ENCODE data around the gene CNNM1. TPM values are rescaled to one million over a fixed set of nuclear protein-coding genes. Genes with fewer than 3 reads are reported as not detected.

Gene CNNM1
- total and polyA plus RNA-seq, 11 donors, result 0.04 to 0.43 (median 0.11) TPM; not detected in 4

DNA sequence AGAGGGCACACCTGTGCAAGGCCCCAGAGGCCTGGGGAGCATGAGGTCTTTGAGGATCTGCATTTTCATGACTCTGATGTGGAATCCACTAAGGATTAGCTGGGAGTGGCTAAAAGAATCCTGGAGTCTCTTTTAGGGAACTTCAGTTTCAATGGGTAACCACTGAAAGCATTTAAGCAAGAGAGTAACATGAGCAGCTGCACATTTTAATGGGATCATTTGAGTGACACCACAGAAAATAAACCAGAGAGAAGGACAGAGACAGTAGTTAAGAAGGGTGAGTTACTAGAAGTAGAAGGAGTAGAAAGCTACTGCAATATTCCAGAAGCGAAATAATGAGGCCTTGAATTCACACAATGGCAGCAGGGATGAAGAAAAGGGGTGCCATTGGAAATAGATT lies 96.0 kb downstream of the CNNM1 start:
- ATAC-seq (no peak), DNase-seq (no peak)
- Histone ChIP-seq H3K4me3 (peak overlapping the region in 1 of 12 donors; percentile 10), H3K4me1 (peaks cover 0 to 78% (median 15%) of the 10 kb centered on the region in 12 donors), H3K27me3 (no peaks in the 10 kb centered on the region), H3K36me3 (peaks cover 0 to 41% (median 22%) of the 10 kb centered on the region in 9 donors), H3K9me3 (no peaks in the 10 kb centered on the region), H3K27ac (peak overlapping the region in 4 of 12 donors; percentile 26 to 39 (median 34))
- whole genome bisulfite sequencing, 4 donors, result 93 to 98% (median 95%) methylated on average over 1 of the region's 1 CpG
- TF ChIP-seq, protein P1, sequence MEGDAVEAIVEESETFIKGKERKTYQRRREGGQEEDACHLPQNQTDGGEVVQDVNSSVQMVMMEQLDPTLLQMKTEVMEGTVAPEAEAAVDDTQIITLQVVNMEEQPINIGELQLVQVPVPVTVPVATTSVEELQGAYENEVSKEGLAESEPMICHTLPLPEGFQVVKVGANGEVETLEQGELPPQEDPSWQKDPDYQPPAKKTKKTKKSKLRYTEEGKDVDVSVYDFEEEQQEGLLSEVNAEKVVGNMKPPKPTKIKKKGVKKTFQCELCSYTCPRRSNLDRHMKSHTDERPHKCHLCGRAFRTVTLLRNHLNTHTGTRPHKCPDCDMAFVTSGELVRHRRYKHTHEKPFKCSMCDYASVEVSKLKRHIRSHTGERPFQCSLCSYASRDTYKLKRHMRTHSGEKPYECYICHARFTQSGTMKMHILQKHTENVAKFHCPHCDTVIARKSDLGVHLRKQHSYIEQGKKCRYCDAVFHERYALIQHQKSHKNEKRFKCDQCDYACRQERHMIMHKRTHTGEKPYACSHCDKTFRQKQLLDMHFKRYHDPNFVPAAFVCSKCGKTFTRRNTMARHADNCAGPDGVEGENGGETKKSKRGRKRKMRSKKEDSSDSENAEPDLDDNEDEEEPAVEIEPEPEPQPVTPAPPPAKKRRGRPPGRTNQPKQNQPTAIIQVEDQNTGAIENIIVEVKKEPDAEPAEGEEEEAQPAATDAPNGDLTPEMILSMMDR (IDR thresholded peaks at IDR 0.05), result no peak
- TF ChIP-seq POLR2A (IDR thresholded peaks at IDR 0.05), result no peak
- intact Hi-C loops (cut with DNase I), result no loop called here

DNA sequence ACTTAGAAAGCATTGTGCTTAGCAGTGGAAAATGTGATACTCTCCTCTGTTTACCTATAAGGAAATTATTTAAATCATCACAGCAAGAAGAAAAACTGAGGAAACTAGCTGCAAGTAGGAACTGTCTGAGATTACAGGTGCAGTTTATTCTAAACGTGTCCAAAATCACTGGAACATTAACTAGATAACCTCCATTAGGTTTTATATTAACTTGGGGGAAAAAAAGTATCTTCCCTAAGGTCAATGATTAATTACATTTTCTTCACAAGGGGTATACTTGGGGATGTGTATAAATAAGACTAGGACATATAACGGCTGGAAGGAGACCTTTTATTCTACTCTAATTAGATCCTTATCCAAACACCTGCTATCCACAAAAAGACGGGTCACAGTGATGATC lies 97.5 kb downstream of the CNNM1 start:
- WGBS, 4 donors, result 44 to 52% (median 45%) methylated on average over 3 of the region's 3 CpGs

DNA sequence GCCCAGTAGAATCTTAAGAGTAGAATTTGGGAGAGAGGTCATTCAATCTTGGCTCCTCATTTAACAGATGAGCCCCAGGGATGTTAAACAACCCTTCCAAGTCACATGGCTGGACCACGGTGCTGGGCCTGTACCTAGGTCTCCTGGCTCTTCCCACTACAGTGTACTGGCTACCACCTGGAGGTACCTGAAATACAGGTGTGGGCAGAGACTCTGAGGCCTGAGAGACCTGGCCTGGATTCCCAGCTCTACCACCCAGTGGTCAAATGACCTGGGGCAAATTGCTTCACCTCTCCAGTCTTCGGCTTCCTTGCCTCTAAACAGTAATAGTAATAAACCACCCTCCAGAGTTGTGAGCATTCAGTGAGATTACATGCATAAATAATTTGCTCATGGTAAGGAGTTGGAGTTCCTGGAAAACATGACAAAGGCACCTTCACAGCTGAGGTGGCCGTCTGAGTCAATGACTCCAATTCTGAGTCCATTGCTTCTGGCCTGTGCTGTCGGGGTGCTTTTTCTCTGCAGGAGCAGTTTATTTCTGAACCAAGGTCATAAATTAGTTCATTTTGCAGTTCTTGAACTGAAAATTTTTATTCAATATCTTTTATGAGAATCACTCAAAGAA lies 98.5 kb downstream of the CNNM1 start:
- intact Hi-C loops (cut with DNase I), result no loop called here
- peak overlapping the region in 6 of 12 donors; percentile 9 to 90 (median 26) for H3K27ac ChIP-seq
- H3K4me3 ChIP-seq, result peak overlapping the region in 7 of 12 donors; percentile 8 to 91 (median 82)
- no peaks in the 10 kb centered on the region for H3K9me3 ChIP-seq
- no peaks in the 10 kb centered on the region for H3K27me3 ChIP-seq
- TF ChIP-seq, protein P1 (IDR thresholded peaks at IDR 0.05), result no peak
- TF ChIP-seq POLR2A (IDR thresholded peaks at IDR 0.05), result no peak
- DNase-seq (no peak), ATAC-seq (no peak)
- 58 to 74% (median 71%) methylated on average over 4 of the region's 4 CpGs for WGBS, 4 donors
- peaks cover 0 to 29% (median 14%) of the 10 kb centered on the region in 9 donors for H3K36me3 ChIP-seq
- peaks cover 0 to 68% (median 22%) of the 10 kb centered on the region in 12 donors for H3K4me1 ChIP-seq

More for the DNA sequence above, 97.5 kb downstream of the CNNM1 start:
- no peaks in the 10 kb centered on the region for H3K9me3 ChIP-seq
- DNase-seq (no peak), ATAC-seq (no peak)
- peak overlapping the region in 2 of 12 donors; percentile 39 for H3K27ac ChIP-seq
- H3K27me3 ChIP-seq, result no peaks in the 10 kb centered on the region
- H3K4me1 ChIP-seq, result peaks cover 0 to 67% (median 18%) of the 10 kb centered on the region in 12 donors
- TF ChIP-seq, protein P1 (IDR thresholded peaks at IDR 0.05), result no peak
- no peak for TF ChIP-seq POLR2A (IDR thresholded peaks at IDR 0.05)
- peaks cover 0 to 34% (median 14%) of the 10 kb centered on the region in 9 donors for H3K36me3 ChIP-seq
- intact Hi-C loops (cut with DNase I), result no loop called here
- H3K4me3 ChIP-seq, result peak overlapping the region in 2 of 12 donors; percentile 6 to 11

DNA sequence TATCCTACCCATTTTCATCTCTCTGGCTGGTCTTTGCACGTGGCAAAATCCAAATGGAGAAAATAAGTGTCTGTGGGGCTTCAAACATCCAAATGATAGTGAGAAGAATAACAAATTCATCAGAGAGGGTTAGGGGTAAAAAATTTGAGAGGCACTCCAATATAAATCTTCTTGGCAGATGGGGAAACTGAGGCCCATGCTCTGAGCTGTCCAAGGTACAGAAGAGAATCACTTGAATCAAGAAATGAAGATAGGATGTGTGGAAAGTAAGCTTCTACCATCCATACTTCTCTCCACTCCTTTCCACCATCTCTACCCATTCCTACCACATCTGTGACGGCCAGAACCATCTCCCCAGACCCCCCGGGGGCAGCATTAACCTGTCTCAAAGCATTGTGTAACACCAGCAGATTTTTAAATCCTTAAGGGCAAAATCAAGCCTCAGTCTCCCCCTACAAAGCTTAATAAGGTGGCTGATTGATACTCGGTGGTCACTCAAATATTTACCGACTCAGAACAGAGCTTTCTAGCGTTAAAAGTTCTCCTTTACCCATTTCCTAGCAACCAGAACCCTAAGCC lies 100.5 kb downstream of the CNNM1 start:
- no peak for TF ChIP-seq POLR2A (IDR thresholded peaks at IDR 0.05)
- TF ChIP-seq, protein P1 (IDR thresholded peaks at IDR 0.05), result no peak
- ATAC-seq, result no peak
- peaks cover 0 to 64% (median 30%) of the 10 kb centered on the region in 12 donors for H3K4me1 ChIP-seq

More for the DNA sequence above, 100.5 kb downstream of the CNNM1 start:
- Histone ChIP-seq H3K27ac (peak overlapping the region; percentile 85 to 99 (median 93)), H3K36me3 (peaks cover 0 to 18% (median 11%) of the 10 kb centered on the region in 9 donors), H3K4me3 (peak overlapping the region; percentile 71 to 96 (median 85)), H3K27me3 (no peaks in the 10 kb centered on the region), H3K9me3 (no peaks in the 10 kb centered on the region)
- intact Hi-C loops (cut with DNase I), result loop anchor here in 7 of 10 donors (2.0 to 10.0 kb wide), 7 partner anchors 37 to 965 kb away; partner anchors contain the start of gene SLC25A28 (in 1 of the 7)
- 16 to 24% (median 21%) methylated on average over 6 of the region's 6 CpGs for WGBS, 4 donors
- no peak for DNase-seq

Data from heart left ventricle (tissue), 16 donors.